H1 (cell line): ENCODE data around the gene OR51B2. TPM values are rescaled to one million over a fixed set of nuclear protein-coding genes. Genes with fewer than 3 reads are reported as not detected.

Source experiments
- CTCF ChIA-PET: fragments of 300-600 bp; sonication (Branson Sonifier 250); formaldehyde crosslinking; loops from one replicate; lab custom pipeline; 2021; ENCODE audit not compliant: partially characterized antibody; lab: Charles Lee
- POLR2A ChIA-PET: fragments of 300-600 bp; sonication (Branson Sonifier 250); formaldehyde crosslinking; loops from one replicate; lab custom pipeline; 2021; ENCODE audit warnings: inconsistent platforms; ENCODE audit not compliant: partially characterized antibody; lab: Charles Lee
- DNase-seq, 2 experiments: peaks; one replicate each; pipeline versions ENCODE4 v3.0.0 to v3.0.0-alpha.2; 2010 to 2022; ENCODE audit warnings: low spot score in 2 of 2, low read depth in 1 of 2, mixed read lengths in 1 of 2
- FAIRE-seq: peaks from 2 replicates; lab custom pipeline; 2011; peaks lifted over from hg19 to GRCh38; lab: Jason Lieb, UNC
- H2AFZ ChIP-seq: 2 replicates; pipeline ENCODE4 v1.8.1; 2012; ENCODE audit warnings: low read length, inconsistent platforms
- H2AK5ac ChIP-seq: 2 replicates; pipeline ENCODE4 v1.6.1; 2013; ENCODE audit warnings: low read depth, low read length
- H2BK120ac ChIP-seq: replicated peaks from 2 replicates; pipeline ENCODE3; 2013; ENCODE audit warnings: low read depth, low read length, inconsistent platforms
- H2BK12ac ChIP-seq: 2 replicates; pipeline ENCODE4 v1.6.1; 2013; ENCODE audit warnings: low read depth, low read length
- H2BK15ac ChIP-seq: 2 replicates; pipeline ENCODE4 v1.6.1; 2013; ENCODE audit warnings: low read length
- H2BK20ac ChIP-seq: 2 replicates; pipeline ENCODE4 v1.6.1; 2013; ENCODE audit warnings: low read length
- H2BK5ac ChIP-seq: 2 replicates; pipeline ENCODE4 v1.6.1; 2013; ENCODE audit warnings: low read depth, low read length
- H3K14ac ChIP-seq: 2 replicates; pipeline ENCODE4 v1.6.1; 2013; ENCODE audit warnings: inconsistent platforms; ENCODE audit not compliant: insufficient read length
- H3K18ac ChIP-seq: 2 replicates; pipeline ENCODE4 v1.6.1; 2013; ENCODE audit warnings: low read length; ENCODE audit errors: extremely low read depth
- H3K23ac ChIP-seq: 2 replicates; pipeline ENCODE4 v1.6.1; 2013; ENCODE audit warnings: inconsistent platforms; ENCODE audit not compliant: insufficient read length
- H3K23me2 ChIP-seq: 2 replicates; pipeline ENCODE4 v1.6.1; 2013; ENCODE audit warnings: low read depth, low read length
- H3K27ac ChIP-seq: 2 replicates; pipeline ENCODE4 v1.6.1; 2011; ENCODE audit warnings: low read depth, low read length, inconsistent platforms
- H3K27me3 ChIP-seq, 4 experiments: replicated peaks in 1 of 4; 1 replicate in 1 of 4; 2 replicates in 3 of 4; pipeline versions ENCODE4 v1.6.1 to v1.8.1; 2011 to 2013; ENCODE audit warnings: low read length in 3 of 4, mild to moderate bottlenecking in 3 of 4, inconsistent platforms in 2 of 4, mixed read lengths in 2 of 4, moderate library complexity in 1 of 4; ENCODE audit not compliant: control insufficient read depth in 3 of 4, insufficient read depth in 3 of 4; ENCODE audit errors: extremely low read depth in 1 of 4
- H3K36me3 ChIP-seq, 4 experiments: 2 replicates each; pipeline versions ENCODE4 v1.6.1 to v1.8.1; 2011 to 2013; ENCODE audit warnings: mild to moderate bottlenecking in 4 of 4, low read length in 3 of 4, moderate library complexity in 2 of 4, control low read depth in 1 of 4, inconsistent platforms in 1 of 4; ENCODE audit not compliant: insufficient read depth in 4 of 4, control insufficient read depth in 2 of 4
- H3K4ac ChIP-seq: replicated peaks from 2 replicates; pipeline ENCODE3; 2013; ENCODE audit warnings: low read length, low read depth, mixed read lengths, inconsistent platforms; ENCODE audit not compliant: insufficient read length
- H3K4me1 ChIP-seq, 4 experiments: replicated peaks in 1 of 4; 1 replicate in 1 of 4; 2 replicates in 3 of 4; pipeline versions ENCODE4 v1.6.1 to v1.8.1; 2011 to 2013; ENCODE audit warnings: low read length in 3 of 4, inconsistent platforms in 2 of 4, mixed read lengths in 1 of 4; ENCODE audit not compliant: insufficient read depth in 4 of 4, control insufficient read depth in 3 of 4
- H3K4me2 ChIP-seq, 2 experiments: 2 replicates each; pipeline versions ENCODE4 v1.6.1 to v1.8.1; 2011 to 2013; ENCODE audit warnings: low read depth in 2 of 2, low read length in 2 of 2, control low read depth in 1 of 2, inconsistent platforms in 1 of 2, mild to moderate bottlenecking in 1 of 2; ENCODE audit not compliant: insufficient read depth in 1 of 2
- H3K4me3 ChIP-seq, 4 experiments: fragments of 200-600, 300-600 bp in 1 of 4; sonication (generic), shearing (Covaris generic), sonication (Bioruptor Twin) in 1 of 4; 2 replicates each; pipeline versions ENCODE4 v1.5.1 to v1.8.1; 2011 to 2016; ENCODE audit warnings: low read length in 4 of 4, low read depth in 3 of 4, control low read depth in 2 of 4, inconsistent platforms in 2 of 4, mild to moderate bottlenecking in 2 of 4, mixed read lengths in 1 of 4, moderate library complexity in 1 of 4; ENCODE audit not compliant: insufficient read depth in 2 of 4; ENCODE audit errors: extremely low read depth in 1 of 4
- H3K56ac ChIP-seq: replicated peaks from 2 replicates; pipeline ENCODE3; 2013; ENCODE audit warnings: low read depth, mild to moderate bottlenecking, mixed read lengths, low read length, inconsistent platforms; ENCODE audit not compliant: insufficient read length
- H3K79me1 ChIP-seq: 2 replicates; pipeline ENCODE4 v1.6.1; 2013; ENCODE audit warnings: low read depth, low read length, control low read depth
- H3K79me2 ChIP-seq, 2 experiments: 2 replicates each; pipeline versions ENCODE4 v1.6.1 to v1.8.1; 2012 to 2013; ENCODE audit warnings: low read length in 2 of 2, mild to moderate bottlenecking in 2 of 2, inconsistent platforms in 1 of 2; ENCODE audit not compliant: insufficient read depth in 2 of 2, control insufficient read depth in 1 of 2
- H3K9ac ChIP-seq, 4 experiments: replicated peaks in 1 of 4; 1 replicate in 1 of 4; 2 replicates in 3 of 4; pipeline versions ENCODE4 v1.6.1 to v1.8.1; 2011 to 2013; ENCODE audit warnings: low read depth in 3 of 4, low read length in 3 of 4, control low read depth in 2 of 4, mild to moderate bottlenecking in 2 of 4, moderate library complexity in 2 of 4, inconsistent platforms in 1 of 4; ENCODE audit errors: extremely low read depth in 1 of 4
- H3K9me3 ChIP-seq, 2 experiments: 2 replicates each; pipeline versions ENCODE4 v1.6.1 to v1.8.1; 2012 to 2013; ENCODE audit warnings: mild to moderate bottlenecking in 2 of 2, moderate library complexity in 2 of 2, control low read depth in 1 of 2, inconsistent platforms in 1 of 2, low read depth in 1 of 2, low read length in 1 of 2, mixed read lengths in 1 of 2; ENCODE audit not compliant: insufficient read depth in 2 of 2
- H4K20me1 ChIP-seq, 2 experiments: replicated peaks in 1 of 2; 2 replicates each; pipeline versions ENCODE3 to v1.8.1; 2011 to 2013; ENCODE audit warnings: inconsistent platforms in 2 of 2, low read length in 2 of 2, mild to moderate bottlenecking in 1 of 2; ENCODE audit not compliant: insufficient read depth in 2 of 2, control insufficient read depth in 1 of 2
- H4K5ac ChIP-seq: 2 replicates; pipeline ENCODE4 v1.6.1; 2013; ENCODE audit warnings: low read length, low read depth, mixed read lengths, inconsistent platforms; ENCODE audit not compliant: insufficient read length
- H4K8ac ChIP-seq: 2 replicates; pipeline ENCODE4 v1.8.0; 2013; ENCODE audit warnings: mild to moderate bottlenecking, moderate library complexity, low read length, inconsistent platforms; ENCODE audit not compliant: insufficient read depth; ENCODE audit errors: extremely low read depth
- H4K91ac ChIP-seq: replicated peaks from 2 replicates; pipeline ENCODE3; 2013; ENCODE audit warnings: low read length, mixed read lengths, inconsistent platforms; ENCODE audit not compliant: insufficient read length
- ASH2L ChIP-seq: fragments of 200-600, 300-600 bp; sonication (generic); IDR thresholded peaks from one replicate; pipeline ENCODE4 v1.7.1; 2017; ENCODE audit warnings: low read length
- KDM1A ChIP-seq: fragments of 200-600, 300-600 bp; sonication (generic); IDR thresholded peaks from 2 replicates; pipeline ENCODE4 v1.7.1; 2016; ENCODE audit warnings: mild to moderate bottlenecking, low read length, borderline replicate concordance
- WGBS, 2 experiments: shearing (Covaris generic) in 1 of 2; methylation state at CpG; one replicate each; pipeline versions ENCODE4 v1.1.6 to v1.1.7; 2013 to 2015; ENCODE audit warnings: low lambda C conversion rate in 2 of 2, mixed read lengths in 2 of 2, inconsistent platforms in 1 of 2, low coverage in 1 of 2, missing lambda C conversion rate in 1 of 2; ENCODE audit not compliant: insufficient replicate concordance in 2 of 2, insufficient coverage in 1 of 2, insufficient read length in 1 of 2; ENCODE audit errors: extremely low coverage in 1 of 2, missing lambda C conversion rate in 1 of 2; 5-methylcytosine and 5-hydroxymethylcytosine counted together
- polyA plus RNA-seq, 7 experiments: library from polyadenylated mRNA; depleted of rRNA in 3 of 7; stranded (reverse) in 5 of 7; unstranded in 2 of 7; fragments of >200 nt in 5 of 7; fragments of 200-250 nt in 2 of 7; gene quantifications; 1 replicate in 5 of 7; 2 replicates in 1 of 7; 4 replicates in 1 of 7; pipeline versions ENCODE4 v1.2.1 to v1.2.3, GENCODE V29; 2011 to 2013; ENCODE audit warnings: missing spikeins in 2 of 7, mixed read lengths in 2 of 7
- total RNA-seq: library from RNA; stranded (reverse); fragmentation: NEBNext Ultra II Directional; extraction: Animal tissue kit (Norgen Biotek cat#: 25700); gene quantifications from 2 replicates; pipeline ENCODE4 v1.2.1, GENCODE V29; 2021
- TF ChIP-seq, protein P1 (sequence below): IDR thresholded peaks from 2 replicates; pipeline ENCODE4 v1.6.1; 2012; ENCODE audit warnings: inconsistent platforms

The OR51B2 gene
- total and polyA plus RNA-seq, 2 of the 8 experiments (the other 6 are each of a cell fraction or from before 2014, with no cell fraction given) = not detected

DNA sequence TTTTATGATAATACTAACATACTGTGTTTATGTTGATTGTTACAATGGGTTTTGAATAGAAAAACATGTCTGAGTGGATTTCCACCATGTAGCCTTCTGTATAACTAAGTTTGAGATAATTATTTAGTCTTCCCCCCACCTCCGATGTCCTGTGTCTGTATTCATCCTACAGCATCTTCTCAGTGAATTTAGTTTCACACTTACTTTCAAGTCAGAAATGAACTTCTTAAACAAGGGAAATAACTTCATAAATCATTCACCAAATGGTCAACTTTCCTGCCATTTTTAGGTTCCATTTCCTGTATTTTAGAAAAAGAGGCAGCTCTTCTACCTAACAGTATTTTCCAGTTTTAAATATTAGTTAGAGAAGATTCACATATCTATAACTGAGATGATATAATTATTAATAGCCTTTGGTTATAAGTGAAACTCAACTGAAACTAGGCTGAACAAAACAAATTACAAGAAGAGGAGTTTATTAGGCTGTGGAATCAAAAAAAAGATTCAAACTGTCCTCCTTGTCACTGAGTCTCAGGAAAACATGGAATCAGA is 15.8 kb upstream of the OR51B2 start:
- Histone ChIP-seq H3K4me1 (no peaks in the 10 kb centered on the region), H3K23ac (no peak overlapping the region), H3K79me2 (no peaks in the 10 kb centered on the region), H2AK5ac (no peak overlapping the region), H3K9me3 (no peaks in the 10 kb centered on the region), H3K9ac (no peak overlapping the region), H3K4me3 (no peak overlapping the region), H3K56ac (no peak overlapping the region), H3K18ac (no peak overlapping the region), H3K4ac (no peak overlapping the region), H2BK15ac (no peak overlapping the region), H4K5ac (no peak overlapping the region), H2BK5ac (no peak overlapping the region), H2AFZ (no peak overlapping the region), H3K27me3 (no peaks in the 10 kb centered on the region), H3K23me2 (no peaks in the 10 kb centered on the region), H3K27ac (no peak overlapping the region), H3K4me2 (no peak overlapping the region), H4K8ac (no peak overlapping the region), H3K14ac (no peak overlapping the region), H2BK12ac (no peak overlapping the region), H4K91ac (no peak overlapping the region), H3K79me1 (no peaks in the 10 kb centered on the region), H2BK120ac (no peak overlapping the region), H2BK20ac (no peak overlapping the region), H3K36me3 (no peaks in the 10 kb centered on the region), H4K20me1 (no peaks in the 10 kb centered on the region)
- ChIA-PET CTCF (no interaction called here), POLR2A (no interaction called here)
- TF ChIP-seq ASH2L (no peak), KDM1A (no peak)
- TF ChIP-seq, protein P1, sequence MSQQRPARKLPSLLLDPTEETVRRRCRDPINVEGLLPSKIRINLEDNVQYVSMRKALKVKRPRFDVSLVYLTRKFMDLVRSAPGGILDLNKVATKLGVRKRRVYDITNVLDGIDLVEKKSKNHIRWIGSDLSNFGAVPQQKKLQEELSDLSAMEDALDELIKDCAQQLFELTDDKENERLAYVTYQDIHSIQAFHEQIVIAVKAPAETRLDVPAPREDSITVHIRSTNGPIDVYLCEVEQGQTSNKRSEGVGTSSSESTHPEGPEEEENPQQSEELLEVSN = no peak
- WGBS, 2 experiments = 86% methylated on average over 1 of the region's 1 CpG; no CpG with 5 or more reads in 1 of the 2 experiments
- no peak for DNase-seq
- no peak for FAIRE-seq
